K562 (cell line): ENCODE results near the gene THRSP. TPM values are rescaled to one million over a fixed set of nuclear protein-coding genes. Genes with fewer than 3 reads are reported as not detected.

Experiments used
- ARID1B ChIP-seq: fragments of 450-650 bp; IDR thresholded peaks from 2 replicates; pipeline ENCODE4 v1.6.1; 2016; ENCODE audit warnings: antibody characterized with exemption, mild to moderate bottlenecking, inconsistent platforms
- ATF1 ChIP-seq, 2 experiments: fragments of 450-650 bp in 1 of 2; IDR thresholded peaks; 2 replicates each; pipeline ENCODE4 v1.6.1; 2016; ENCODE audit warnings: missing compliant biosample characterization in 1 of 2, missing genetic modification characterization in 1 of 2
- BDP1 ChIP-seq: IDR thresholded peaks from 3 replicates; pipeline ENCODE4 v1.6.1; 2011; ENCODE audit not compliant: insufficient read length, insufficient read depth
- BMI1 ChIP-seq: fragments of 150-350 bp; IDR thresholded peaks from 2 replicates; pipeline ENCODE4 v1.6.1; 2014; ENCODE audit warnings: low read length
- CBX1 ChIP-seq: sonication (generic); IDR thresholded peaks from 2 replicates; pipeline ENCODE4 v1.6.1; 2016; ENCODE audit warnings: antibody characterized with exemption, low read depth, mild to moderate bottlenecking
- CBX3 ChIP-seq, 2 experiments: IDR thresholded peaks; 1 replicate in 1 of 2; 2 replicates in 1 of 2; pipeline ENCODE4 v1.6.1; 2012; ENCODE audit warnings: inconsistent platforms in 2 of 2, low read length in 2 of 2, borderline replicate concordance in 1 of 2, control low read depth in 1 of 2
- CHD2 ChIP-seq: IDR thresholded peaks from 2 replicates; pipeline ENCODE4 v1.6.1; 2011; ENCODE audit warnings: low read depth, low read length
- CREB1 ChIP-seq, 2 experiments: sonication (generic) in 1 of 2; formaldehyde crosslinking in 1 of 2; IDR thresholded peaks; 2 replicates each; pipeline versions ENCODE4 v1.6.1 to v1.8.0; 2012 to 2022; ENCODE audit warnings: inconsistent platforms in 1 of 2, mild to moderate bottlenecking in 1 of 2, missing genetic modification reagents in 1 of 2, moderate library complexity in 1 of 2
- GABPB2 ChIP-seq: fragments of 250-450 bp; sonication (Bioruptor Pico); conservative IDR thresholded peaks from 2 replicates; pipeline ENCODE4 v1.5.1; 2021; ENCODE audit warnings: mild to moderate bottlenecking
- GTF2E2 ChIP-seq: fragments of 200-800 bp; sonication (Bioruptor generic); IDR thresholded peaks from 2 replicates; pipeline ENCODE4 v1.6.1; 2016; ENCODE audit warnings: missing genetic modification characterization, missing compliant biosample characterization
- HDAC2 ChIP-seq: fragments of 450-650 bp; IDR thresholded peaks from 2 replicates; pipeline ENCODE4 v1.6.1; 2016; ENCODE audit warnings: mild to moderate bottlenecking
- HNRNPUL1 ChIP-seq: fragments of 200-400 bp; formaldehyde crosslinking; IDR thresholded peaks from 2 replicates; pipeline ENCODE4 v1.6.1; 2017; ENCODE audit warnings: low read length
- IFI16 ChIP-seq: fragments of 250-450 bp; sonication (Bioruptor Pico); IDR thresholded peaks from 2 replicates; pipeline ENCODE4 v2.1.2; 2022; ENCODE audit warnings: mild to moderate bottlenecking, inconsistent platforms
- MAX ChIP-seq: sonication (generic); formaldehyde crosslinking; IDR thresholded peaks from 2 replicates; pipeline ENCODE4 v1.9.0; 2022; ENCODE audit warnings: mild to moderate bottlenecking, missing genetic modification reagents
- MEF2A ChIP-seq: IDR thresholded peaks from 2 replicates; pipeline ENCODE4 v1.6.1; 2011; ENCODE audit warnings: low read depth, mild to moderate bottlenecking, low read length, moderate library complexity; ENCODE audit not compliant: control insufficient read depth
- NFATC3 ChIP-seq: fragments of 450-650 bp; IDR thresholded peaks from 2 replicates; pipeline ENCODE4 v1.6.1; 2017; ENCODE audit warnings: mild to moderate bottlenecking
- NR2C2 ChIP-seq, 2 experiments: fragments of 200-800 bp in 1 of 2; sonication (Bioruptor generic) in 1 of 2; sonication (generic) in 1 of 2; formaldehyde crosslinking in 1 of 2; IDR thresholded peaks; 2 replicates each; pipeline versions ENCODE4 v1.6.1 to v1.8.0; 2016 to 2022; ENCODE audit warnings: mild to moderate bottlenecking in 1 of 2, missing compliant biosample characterization in 1 of 2, missing genetic modification characterization in 1 of 2, missing genetic modification reagents in 1 of 2
- PHF20 ChIP-seq: fragments of 450-650 bp; IDR thresholded peaks from 2 replicates; pipeline ENCODE4 v1.6.1; 2018; ENCODE audit not compliant: partially characterized antibody
- TARDBP ChIP-seq: fragments of 450-650 bp; IDR thresholded peaks from 2 replicates; pipeline ENCODE4 v1.6.1; 2016
- TCF7L2 ChIP-seq: fragments of 150-350 bp; IDR thresholded peaks from 2 replicates; pipeline ENCODE4 v1.6.1; 2016; ENCODE audit warnings: low read depth, mild to moderate bottlenecking, low read length, moderate library complexity
- ZNF124 ChIP-seq: sonication (generic); formaldehyde crosslinking; IDR thresholded peaks from 2 replicates; pipeline ENCODE4 v1.8.1; 2022; ENCODE audit warnings: missing genetic modification reagents
- ZNF232 ChIP-seq: sonication (generic); formaldehyde crosslinking; IDR thresholded peaks from 2 replicates; pipeline ENCODE4 v1.8.0; 2022; ENCODE audit warnings: mild to moderate bottlenecking, missing genetic modification reagents
- ZNF77 ChIP-seq: fragments of 250-450 bp; sonication (Bioruptor Pico); IDR thresholded peaks from 2 replicates; pipeline ENCODE4 v1.5.0; 2020
- polyA plus RNA-seq, 8 experiments: library from polyadenylated mRNA; depleted of rRNA in 4 of 8; stranded (reverse) in 5 of 8; unstranded in 3 of 8; fragments of >200 nt; fragmentation: Nextera tagmentation in 2 of 8; fragmentation: Illumina TruSeq in 1 of 8; extraction: Ambion mirVana in 2 of 8; extraction: Trizol in 1 of 8; gene quantifications; 2 replicates each; pipeline versions ENCODE4 v1.2.1 to v1.2.3, GENCODE V29; 2011 to 2014; ENCODE audit warnings: inconsistent platforms in 1 of 8, missing spikeins in 1 of 8
- total RNA-seq, 7 experiments: library from RNA; depleted of rRNA in 6 of 7; stranded (reverse); fragments of >200 nt in 6 of 7; fragmentation: Illumina TruSeq in 2 of 7; extraction: Trizol in 2 of 7; gene quantifications; 2 replicates each; pipeline versions ENCODE4 v1.2.1 to v1.2.3, GENCODE V29; 2011 to 2021; ENCODE audit warnings: low replicate concordance in 1 of 7
- TF ChIP-seq, protein P1 (sequence below): IDR thresholded peaks from 3 replicates; pipeline ENCODE4 v1.6.1; 2011; ENCODE audit warnings: borderline replicate concordance, mild to moderate bottlenecking, moderate library complexity; ENCODE audit not compliant: insufficient read length; ENCODE audit errors: extremely low read depth
- TF ChIP-seq, protein P2 (sequence below): fragments of 250-450 bp; sonication (Bioruptor Pico); IDR thresholded peaks from 2 replicates; pipeline ENCODE4 v1.4.0; 2020

THRSP gene
- total and polyA plus RNA-seq, 9 of the 15 experiments (the other 6 are each of a cell fraction or from before 2014, with no cell fraction given) = 0.23 to 0.56 (median 0.31) TPM; not detected in 2

- no peak for TF ChIP-seq BDP1
- TF ChIP-seq CHD2 = no peak
- no peak for TF ChIP-seq ZNF232
- TF ChIP-seq, protein P1, sequence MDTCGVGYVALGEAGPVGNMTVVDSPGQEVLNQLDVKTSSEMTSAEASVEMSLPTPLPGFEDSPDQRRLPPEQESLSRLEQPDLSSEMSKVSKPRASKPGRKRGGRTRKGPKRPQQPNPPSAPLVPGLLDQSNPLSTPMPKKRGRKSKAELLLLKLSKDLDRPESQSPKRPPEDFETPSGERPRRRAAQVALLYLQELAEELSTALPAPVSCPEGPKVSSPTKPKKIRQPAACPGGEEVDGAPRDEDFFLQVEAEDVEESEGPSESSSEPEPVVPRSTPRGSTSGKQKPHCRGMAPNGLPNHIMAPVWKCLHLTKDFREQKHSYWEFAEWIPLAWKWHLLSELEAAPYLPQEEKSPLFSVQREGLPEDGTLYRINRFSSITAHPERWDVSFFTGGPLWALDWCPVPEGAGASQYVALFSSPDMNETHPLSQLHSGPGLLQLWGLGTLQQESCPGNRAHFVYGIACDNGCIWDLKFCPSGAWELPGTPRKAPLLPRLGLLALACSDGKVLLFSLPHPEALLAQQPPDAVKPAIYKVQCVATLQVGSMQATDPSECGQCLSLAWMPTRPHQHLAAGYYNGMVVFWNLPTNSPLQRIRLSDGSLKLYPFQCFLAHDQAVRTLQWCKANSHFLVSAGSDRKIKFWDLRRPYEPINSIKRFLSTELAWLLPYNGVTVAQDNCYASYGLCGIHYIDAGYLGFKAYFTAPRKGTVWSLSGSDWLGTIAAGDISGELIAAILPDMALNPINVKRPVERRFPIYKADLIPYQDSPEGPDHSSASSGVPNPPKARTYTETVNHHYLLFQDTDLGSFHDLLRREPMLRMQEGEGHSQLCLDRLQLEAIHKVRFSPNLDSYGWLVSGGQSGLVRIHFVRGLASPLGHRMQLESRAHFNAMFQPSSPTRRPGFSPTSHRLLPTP = no peak
- TF ChIP-seq ARID1B = 0 out of 2 replicates have a peak, but pooled peaks have one; percentile 1
- no peak for TF ChIP-seq NR2C2 (CRISPR knock-in tag; IDR thresholded peaks at IDR 0.05)
- TF ChIP-seq NR2C2 (tag; IDR thresholded peaks at IDR 0.05) = no peak; the same call in 1 of the 2 replicates
- no peak for TF ChIP-seq HNRNPUL1
- no peak for TF ChIP-seq ZNF77 (CRISPR knock-in tag)
- 0 out of 2 replicates have a peak, but pooled peaks have one; percentile 11 for TF ChIP-seq NFATC3
- TF ChIP-seq, protein P2, sequence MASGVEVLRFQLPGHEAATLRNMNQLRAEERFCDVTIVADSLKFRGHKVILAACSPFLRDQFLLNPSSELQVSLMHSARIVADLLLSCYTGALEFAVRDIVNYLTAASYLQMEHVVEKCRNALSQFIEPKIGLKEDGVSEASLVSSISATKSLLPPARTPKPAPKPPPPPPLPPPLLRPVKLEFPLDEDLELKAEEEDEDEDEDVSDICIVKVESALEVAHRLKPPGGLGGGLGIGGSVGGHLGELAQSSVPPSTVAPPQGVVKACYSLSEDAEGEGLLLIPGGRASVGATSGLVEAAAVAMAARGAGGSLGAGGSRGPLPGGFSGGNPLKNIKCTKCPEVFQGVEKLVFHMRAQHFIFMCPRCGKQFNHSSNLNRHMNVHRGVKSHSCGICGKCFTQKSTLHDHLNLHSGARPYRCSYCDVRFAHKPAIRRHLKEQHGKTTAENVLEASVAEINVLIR (CRISPR knock-in tag) = no peak
- TF ChIP-seq ZNF124 (CRISPR knock-in tag) = no peak
- TF ChIP-seq BMI1 = no peak
- TF ChIP-seq CREB1 (IDR thresholded peaks at IDR 0.05) = no peak
- no peak for TF ChIP-seq CREB1 (CRISPR knock-in tag; IDR thresholded peaks at IDR 0.05)
- no peak for TF ChIP-seq CBX3 (IDR thresholded peaks at IDR 0.05; ENCODE audit: borderline replicate concordance in 1 of 2, low read length in 2 of 2)
- TF ChIP-seq CBX1 = no peak
- 0 out of 2 replicates have a peak, but pooled peaks have one; percentile 2 for TF ChIP-seq TARDBP
- TF ChIP-seq ATF1 (CRISPR knock-in tag; IDR thresholded peaks at IDR 0.05) = no peak
- peak; percentile 69 for TF ChIP-seq ATF1 (tag; IDR thresholded peaks at IDR 0.05)
- no peak for TF ChIP-seq IFI16 (CRISPR knock-in tag)
- no peak for TF ChIP-seq GABPB2 (CRISPR knock-in tag)
- no peak for TF ChIP-seq HDAC2
- TF ChIP-seq PHF20 = no peak
- no peak for TF ChIP-seq TCF7L2
- no peak for TF ChIP-seq MEF2A
- no peak for TF ChIP-seq MAX (CRISPR knock-in tag)
- peak; percentile 41; the same call in 1 of the 2 replicates for TF ChIP-seq GTF2E2 (tag)
Measured at GRCh38 chr11:78080084-78080817, 16.6 kb downstream of the THRSP start (continued).
